ENCODE results near the gene FRYL.

- no peak for TF ChIP-seq CTCF (IDR thresholded peaks at IDR 0.05)
- no peak for TF ChIP-seq POLR2A (IDR thresholded peaks at IDR 0.05)
These were observed 270.5 kb downstream of the FRYL start for GRCh38 chr4:48509543-48509942.
